GM12878 (cell line): ENCODE measurements around the gene CREBZF. TPM values are rescaled to one million over a fixed set of nuclear protein-coding genes. Genes with fewer than 3 reads are reported as not detected.
A peak's percentile ranks its signal among the peaks of the same experiment; 100 is the strongest.

Experiments
- ATAC-seq: fragments of 200-7000 bp; cut with Tn5 transposase; 3 replicates; pipeline ENCODE4 v1.9.1; 2020; ENCODE audit warnings: mild to moderate bottlenecking, moderate library complexity
- BruUV-seq: library from RNA; stranded (reverse); fragments of 400-500 nt; replicated peaks from 2 replicates; lab custom pipeline; 2021; lab: Mats Ljungman, UMichigan
- CTCF ChIA-PET: fragments of 300-600 bp; sonication (Branson Sonifier 250); formaldehyde crosslinking; extraction: SDS; loops from one replicate; lab custom pipeline; 2021; ENCODE audit warnings: inconsistent platforms; lab: Yijun Ruan, JAX
- POLR2A ChIA-PET: fragments of 350-600 bp; formaldehyde crosslinking; extraction: SDS; loops from one replicate; lab custom pipeline; 2021; ENCODE audit warnings: inconsistent platforms; lab: Charles Lee
- RAD21 ChIA-PET: fragments of 300-600 bp; sonication (Branson Sonifier 250); formaldehyde crosslinking; loops from one replicate; lab custom pipeline; 2023; ENCODE audit warnings: antibody characterized with exemption; ENCODE audit not compliant: unreplicated experiment; lab: Charles Lee
- SMC1A ChIA-PET: fragments of 300-600 bp; sonication (Branson Sonifier 250); formaldehyde crosslinking; loops from one replicate; lab custom pipeline; 2023; ENCODE audit not compliant: unreplicated experiment, uncharacterized antibody; lab: Charles Lee
- DNase-seq: peaks from one replicate; pipeline ENCODE4 v3.0.0-alpha.2; 2011; ENCODE audit warnings: low read depth, low spot score
- FAIRE-seq: peaks from 3 replicates; lab custom pipeline; 2011; peaks lifted over from hg19 to GRCh38; lab: Jason Lieb, UNC
- H2AFZ ChIP-seq: 2 replicates; pipeline ENCODE4 v1.6.0; 2011; ENCODE audit warnings: low read depth, low read length, control low read depth; ENCODE audit not compliant: control insufficient read depth
- H3K27ac ChIP-seq: 2 replicates; pipeline ENCODE4 v1.5.1; 2011; ENCODE audit warnings: control low read depth; ENCODE audit not compliant: control insufficient read depth, insufficient read depth
- H3K27me3 ChIP-seq, 2 experiments: replicated peaks in 1 of 2; 2 replicates each; pipeline versions ENCODE4 v1.6.0 to v1.6.1; 2011; ENCODE audit warnings: low read length in 1 of 2; ENCODE audit not compliant: control insufficient read depth in 2 of 2, insufficient read depth in 2 of 2
- H3K36me3 ChIP-seq, 2 experiments: 2 replicates each; pipeline ENCODE4 v1.5.1; 2011; ENCODE audit warnings: low read length in 1 of 2; ENCODE audit not compliant: control insufficient read depth in 2 of 2, insufficient read depth in 2 of 2
- H3K4me1 ChIP-seq: 2 replicates; pipeline ENCODE4 v1.6.1; 2011; ENCODE audit warnings: mild to moderate bottlenecking, low read length, moderate library complexity, mixed read lengths; ENCODE audit not compliant: control insufficient read depth, insufficient read depth
- H3K4me2 ChIP-seq: 2 replicates; pipeline ENCODE4 v1.6.0; 2011; ENCODE audit warnings: control low read depth; ENCODE audit not compliant: control insufficient read depth, insufficient read depth
- H3K4me3 ChIP-seq: fragments of 200-600 bp; sonication (generic); 2 replicates; pipeline ENCODE4 v1.5.1; 2016
- H3K79me2 ChIP-seq: 2 replicates; pipeline ENCODE4 v1.6.0; 2011; ENCODE audit warnings: low read length; ENCODE audit not compliant: control insufficient read depth, insufficient read depth
- H3K9ac ChIP-seq: 2 replicates; pipeline ENCODE4 v1.8.0; 2011; ENCODE audit warnings: low read length, control low read depth, mixed read lengths; ENCODE audit not compliant: control insufficient read depth, insufficient read depth
- H3K9me3 ChIP-seq: replicated peaks from 3 replicates; pipeline ENCODE4 v1.5.1; 2011; ENCODE audit warnings: mild to moderate bottlenecking, low read length; ENCODE audit not compliant: control insufficient read depth, insufficient read depth
- H4K20me1 ChIP-seq: 2 replicates; pipeline ENCODE4 v1.6.0; 2011; ENCODE audit not compliant: control insufficient read depth, insufficient read depth
- ATF7 ChIP-seq: fragments of 450-650 bp; IDR thresholded peaks from 2 replicates; pipeline ENCODE4 v1.6.1; 2016; ENCODE audit warnings: low read depth, mild to moderate bottlenecking
- BHLHE40 ChIP-seq, 2 experiments: fragments of 450-650 bp in 1 of 2; IDR thresholded peaks; 2 replicates each; pipeline ENCODE4 v1.6.1; 2011 to 2017; ENCODE audit warnings: low read depth in 2 of 2, borderline replicate concordance in 1 of 2, improper control_type of control experiment in 1 of 2, low read length in 1 of 2, mild to moderate bottlenecking in 1 of 2
- CHD1 ChIP-seq: IDR thresholded peaks from 2 replicates; pipeline ENCODE4 v1.6.1; 2012; ENCODE audit warnings: low read depth, low read length, improper control_type of control experiment
- GATAD2B ChIP-seq: fragments of 450-650 bp; conservative IDR thresholded peaks from 2 replicates; pipeline ENCODE4 v1.6.1; 2017; ENCODE audit warnings: low read depth, mild to moderate bottlenecking, moderate library complexity
- NFYB ChIP-seq: IDR thresholded peaks from 2 replicates; pipeline ENCODE4 v1.6.1; 2011; ENCODE audit warnings: low read depth, mild to moderate bottlenecking, low read length, improper control_type of control experiment, moderate library complexity; ENCODE audit not compliant: insufficient read depth
- POU2F2 ChIP-seq: IDR thresholded peaks from 3 replicates; pipeline ENCODE4 v1.6.1; 2011; ENCODE audit warnings: low read depth, mild to moderate bottlenecking, low read length, borderline replicate concordance
- SMAD1 ChIP-seq: fragments of 450-650 bp; IDR thresholded peaks from 2 replicates; pipeline ENCODE4 v1.6.1; 2018; ENCODE audit warnings: mild to moderate bottlenecking, low read depth; ENCODE audit not compliant: partially characterized antibody
- ZNF384 ChIP-seq: IDR thresholded peaks from 2 replicates; pipeline ENCODE4 v1.6.1; 2012; ENCODE audit warnings: low read depth, mild to moderate bottlenecking, low read length, improper control_type of control experiment, borderline replicate concordance
- WGBS: methylation state at CpG from one replicate; pipeline ENCODE4 v1.1.6; 2016; ENCODE audit warnings: low lambda C conversion rate; ENCODE audit not compliant: insufficient replicate concordance, insufficient coverage; ENCODE audit errors: missing lambda C conversion rate; 5-methylcytosine and 5-hydroxymethylcytosine counted together
- in situ Hi-C: fragments of 300-500 bp; cut with MboI; formaldehyde crosslinking; loops from 9 replicates; pipeline ENCODE4 v1.14.3; 2018; ENCODE audit warnings: mixed read lengths
- intact Hi-C: fragments of 100-400 bp; cut with micrococcal nuclease; formaldehyde crosslinking; loops from one replicate; pipeline ENCODE4 v1.14.2; 2022; ENCODE audit not compliant: unreplicated experiment
- polyA plus RNA-seq, 11 experiments: library from polyadenylated mRNA; depleted of rRNA in 4 of 11; unstranded in 6 of 11; stranded (reverse) in 5 of 11; fragments of >200 nt; fragmentation: Nextera tagmentation in 4 of 11; fragmentation: Illumina TruSeq in 1 of 11; extraction: Ambion mirVana in 4 of 11; extraction: Trizol in 1 of 11; gene quantifications; 1 replicate in 1 of 11; 2 replicates in 10 of 11; pipeline versions ENCODE4 v1.2.1 to v1.2.3, GENCODE V29; 2011 to 2016; ENCODE audit warnings: inconsistent platforms in 2 of 11, missing spikeins in 2 of 11, low read depth in 1 of 11
- total RNA-seq, 4 experiments: library from RNA; depleted of rRNA in 3 of 4; stranded (reverse); fragments of >200 nt in 3 of 4; fragmentation: Illumina TruSeq in 1 of 4; extraction: Trizol in 1 of 4; gene quantifications; 2 replicates each; pipeline versions ENCODE4 v1.2.1 to v1.2.3, GENCODE V29; 2013 to 2021
- TF ChIP-seq, protein P1 (sequence below): fragments of 450-650 bp; IDR thresholded peaks from 2 replicates; pipeline ENCODE4 v1.6.1; 2016; ENCODE audit warnings: mild to moderate bottlenecking
- TF ChIP-seq, protein P2 (sequence below): fragments of 450-650 bp; formaldehyde crosslinking; IDR thresholded peaks from 2 replicates; pipeline ENCODE4 v1.5.0; 2022; ENCODE audit warnings: mild to moderate bottlenecking, missing genetic modification characterization

The CREBZF gene
- total and polyA plus RNA-seq, 10 of the 15 experiments (the other 5 are each of a cell fraction or from before 2014, with no cell fraction given): 11.1 to 51.2 (median 34.1) TPM

DNA sequence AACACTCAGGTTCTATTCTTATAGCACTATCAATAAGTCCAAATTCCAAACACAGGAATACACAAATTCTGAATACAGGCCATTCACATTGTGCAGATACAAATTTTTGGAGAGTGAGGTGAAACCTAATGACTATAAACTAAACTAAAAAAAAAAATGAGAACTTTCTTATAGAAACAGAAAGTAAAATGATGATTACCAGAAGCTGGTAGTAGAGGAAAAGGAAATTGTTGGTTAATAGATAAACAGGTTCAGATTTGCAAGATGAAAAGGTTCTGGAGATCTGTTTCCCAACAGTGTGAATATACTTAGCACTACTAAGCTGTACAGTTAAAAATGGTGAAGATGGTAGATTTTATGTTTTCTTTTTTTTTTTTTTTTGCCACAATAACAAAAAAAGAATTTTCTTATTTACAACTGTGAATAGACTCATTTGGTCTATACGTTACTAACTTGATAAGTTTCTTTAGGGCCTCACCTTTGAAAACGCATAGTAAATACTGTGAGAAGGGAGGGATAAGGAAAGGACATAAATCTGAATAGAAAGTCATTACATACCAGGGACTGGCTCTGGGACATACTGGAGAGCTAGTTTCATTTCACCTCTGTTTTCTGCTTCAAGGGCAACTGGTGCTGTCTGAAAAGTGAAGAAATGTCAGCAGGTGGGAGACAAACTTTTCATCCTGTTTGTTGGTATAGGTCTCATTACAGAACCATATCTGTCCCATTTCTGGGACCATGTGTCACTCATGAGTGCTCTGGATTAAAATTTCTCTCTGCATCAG is 35.2 kb upstream of the CREBZF start:
- CTCF ChIA-PET: interaction anchor here (0.6 to 1.3 kb wide), 4 partner anchors 11 to 154 kb away, joined by 3 to 5 read pairs (median 4); partner anchors contain the start of gene CCDC83
- peak; percentile 86 for ATAC-seq

DNA sequence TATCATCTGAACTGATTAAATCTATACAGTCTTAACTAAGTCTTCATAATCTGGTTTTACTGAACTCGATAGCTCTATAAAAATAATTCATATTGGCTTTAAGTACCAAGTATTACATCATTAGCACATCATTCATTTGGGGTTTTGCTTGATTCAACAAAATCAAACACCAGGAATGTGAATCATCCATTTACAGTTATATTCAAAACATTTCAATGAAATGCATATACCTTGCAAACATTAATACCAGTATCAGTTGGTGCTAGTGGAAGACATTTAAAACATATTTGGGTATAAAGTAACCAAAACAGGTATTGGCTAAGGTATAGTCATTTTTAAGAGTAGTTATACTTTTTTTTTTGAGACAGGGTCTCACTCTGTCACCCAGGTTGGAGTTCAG is 33.3 kb upstream of the CREBZF start:
- SMC1A ChIA-PET: interaction anchor here (2.1 kb wide), 1 partner anchor 8 kb away, joined by 5 read pairs; no protein-coding TSS in a partner anchor
- in situ Hi-C loops (no loop called here), intact Hi-C loops (no loop called here)
- no peaks in the 10 kb centered on the region for H3K36me3 ChIP-seq
- H3K9ac ChIP-seq: no peak overlapping the region
- no peaks in the 10 kb centered on the region for H4K20me1 ChIP-seq
- FAIRE-seq: no peak
- no peaks in the 10 kb centered on the region for H3K27me3 ChIP-seq
- H3K4me2 ChIP-seq: no peak overlapping the region
- DNase-seq: no peak
- CTCF ChIA-PET: interaction anchor here (1.5 to 4.3 kb wide), 2 partner anchors 13 to 128 kb away, joined by 4 to 27 read pairs; partner anchors contain the start of gene CCDC89
- BruUV-seq: no TSS peak
- H3K79me2 ChIP-seq: no peaks in the 10 kb centered on the region
- 43% methylated on average over 1 of the region's 1 CpG for WGBS
- no peak overlapping the region for H2AFZ ChIP-seq
- no peak for ATAC-seq
- POLR2A ChIA-PET: interaction anchor here (1.2 kb wide), 1 partner anchor 14 kb away, joined by 3 read pairs; no protein-coding TSS in a partner anchor
- H3K4me1 ChIP-seq: peaks cover 9% of the 10 kb centered on the region
- no peak overlapping the region for H3K27ac ChIP-seq
- H3K9me3 ChIP-seq: no peaks in the 10 kb centered on the region; the same call in 2 of the 3 replicates
- RAD21 ChIA-PET: no interaction called here
- no peak overlapping the region for H3K4me3 ChIP-seq
- TF ChIP-seq ATF7: no peak
- TF ChIP-seq, protein P1, sequence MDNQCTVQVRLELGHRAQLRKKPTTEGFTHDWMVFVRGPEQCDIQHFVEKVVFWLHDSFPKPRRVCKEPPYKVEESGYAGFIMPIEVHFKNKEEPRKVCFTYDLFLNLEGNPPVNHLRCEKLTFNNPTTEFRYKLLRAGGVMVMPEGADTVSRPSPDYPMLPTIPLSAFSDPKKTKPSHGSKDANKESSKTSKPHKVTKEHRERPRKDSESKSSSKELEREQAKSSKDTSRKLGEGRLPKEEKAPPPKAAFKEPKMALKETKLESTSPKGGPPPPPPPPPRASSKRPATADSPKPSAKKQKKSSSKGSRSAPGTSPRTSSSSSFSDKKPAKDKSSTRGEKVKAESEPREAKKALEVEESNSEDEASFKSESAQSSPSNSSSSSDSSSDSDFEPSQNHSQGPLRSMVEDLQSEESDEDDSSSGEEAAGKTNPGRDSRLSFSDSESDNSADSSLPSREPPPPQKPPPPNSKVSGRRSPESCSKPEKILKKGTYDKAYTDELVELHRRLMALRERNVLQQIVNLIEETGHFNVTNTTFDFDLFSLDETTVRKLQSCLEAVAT: no peak
- TF ChIP-seq CHD1: no peak
- TF ChIP-seq GATAD2B: no peak
- TF ChIP-seq, protein P2, sequence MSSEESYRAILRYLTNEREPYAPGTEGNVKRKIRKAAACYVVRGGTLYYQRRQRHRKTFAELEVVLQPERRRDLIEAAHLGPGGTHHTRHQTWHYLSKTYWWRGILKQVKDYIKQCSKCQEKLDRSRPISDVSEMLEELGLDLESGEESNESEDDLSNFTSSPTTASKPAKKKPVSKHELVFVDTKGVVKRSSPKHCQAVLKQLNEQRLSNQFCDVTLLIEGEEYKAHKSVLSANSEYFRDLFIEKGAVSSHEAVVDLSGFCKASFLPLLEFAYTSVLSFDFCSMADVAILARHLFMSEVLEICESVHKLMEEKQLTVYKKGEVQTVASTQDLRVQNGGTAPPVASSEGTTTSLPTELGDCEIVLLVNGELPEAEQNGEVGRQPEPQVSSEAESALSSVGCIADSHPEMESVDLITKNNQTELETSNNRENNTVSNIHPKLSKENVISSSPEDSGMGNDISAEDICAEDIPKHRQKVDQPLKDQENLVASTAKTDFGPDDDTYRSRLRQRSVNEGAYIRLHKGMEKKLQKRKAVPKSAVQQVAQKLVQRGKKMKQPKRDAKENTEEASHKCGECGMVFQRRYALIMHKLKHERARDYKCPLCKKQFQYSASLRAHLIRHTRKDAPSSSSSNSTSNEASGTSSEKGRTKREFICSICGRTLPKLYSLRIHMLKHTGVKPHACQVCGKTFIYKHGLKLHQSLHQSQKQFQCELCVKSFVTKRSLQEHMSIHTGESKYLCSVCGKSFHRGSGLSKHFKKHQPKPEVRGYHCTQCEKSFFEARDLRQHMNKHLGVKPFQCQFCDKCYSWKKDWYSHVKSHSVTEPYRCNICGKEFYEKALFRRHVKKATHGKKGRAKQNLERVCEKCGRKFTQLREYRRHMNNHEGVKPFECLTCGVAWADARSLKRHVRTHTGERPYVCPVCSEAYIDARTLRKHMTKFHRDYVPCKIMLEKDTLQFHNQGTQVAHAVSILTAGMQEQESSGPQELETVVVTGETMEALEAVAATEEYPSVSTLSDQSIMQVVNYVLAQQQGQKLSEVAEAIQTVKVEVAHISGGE (CRISPR knock-in tag): no peak
- no peak for TF ChIP-seq SMAD1
- TF ChIP-seq NFYB: no peak
- TF ChIP-seq POU2F2: no peak

More for the DNA sequence above, 35.2 kb upstream of the CREBZF start:
- Histone ChIP-seq H3K4me2 (peak overlapping the region; percentile 49; the same call in 1 of the 2 replicates), H3K9ac (no peak overlapping the region), H3K79me2 (no peaks in the 10 kb centered on the region), H3K27me3 (no peaks in the 10 kb centered on the region), H3K27ac (no peak overlapping the region), H3K36me3 (no peaks in the 10 kb centered on the region), H2AFZ (peak overlapping the region; percentile 30), H4K20me1 (no peaks in the 10 kb centered on the region), H3K4me1 (peaks cover 9% of the 10 kb centered on the region), H3K4me3 (no peak overlapping the region), H3K9me3 (no peaks in the 10 kb centered on the region; the same call in 2 of the 3 replicates)
- no TSS peak for BruUV-seq
- peak; percentile 13 for FAIRE-seq
- POLR2A ChIA-PET: interaction anchor here (0.6 to 0.8 kb wide), 2 partner anchors 37 to 256 kb away, joined by 3 to 5 read pairs; no protein-coding TSS in a partner anchor
- in situ Hi-C loops: no loop called here
- TF ChIP-seq BHLHE40 (IDR thresholded peaks at IDR 0.05; ENCODE audit: borderline replicate concordance in 1 of 2, low read depth in 2 of 2, low read length in 1 of 2) (no peak), ZNF384 (peak; percentile 57; the same call in 1 of the 2 replicates)
- SMC1A ChIA-PET: interaction anchor here (0.8 to 2.1 kb wide), 5 partner anchors 10 to 162 kb away, joined by 3 to 6 read pairs (median 4); no protein-coding TSS in a partner anchor
- WGBS: 75% methylated on average over 2 of the region's 2 CpGs
- intact Hi-C loops: no loop called here
- RAD21 ChIA-PET: interaction anchor here (1.0 kb wide), 1 partner anchor 19 kb away, joined by 3 read pairs; no protein-coding TSS in a partner anchor
- DNase-seq: no peak
